Stomach (tissue), 9 donors: Measurements from ENCODE around the gene FBH1. TPM values are rescaled to one million over a fixed set of nuclear protein-coding genes. Genes with fewer than 3 reads are reported as not detected.

Experiments
- DNase-seq, 2 donors: peaks; one replicate each; pipeline versions ENCODE4 v3.0.0 to v3.0.0-alpha.2; 2013 to 2019
- H3K27ac ChIP-seq, 5 donors: fragments of 200-600 bp in 4 of 5; sonication (generic) in 4 of 5; one replicate each; pipeline ENCODE4 v1.5.1; 2013 to 2019; ENCODE audit warnings: mild to moderate bottlenecking in 1 of 5, moderate library complexity in 1 of 5
- H3K27me3 ChIP-seq, 3 donors: fragments of 200-600 bp; sonication (generic); one replicate each; pipeline ENCODE4 v1.5.1; 2017 to 2019; ENCODE audit warnings: mixed run types in 1 of 3
- H3K36me3 ChIP-seq, 4 donors: fragments of 200-600 bp; sonication (generic); 1 replicate in 3 of 4; 2 replicates in 1 of 4; pipeline ENCODE4 v1.5.1; 2016 to 2019
- H3K4me1 ChIP-seq, 4 donors: fragments of 200-600 bp; sonication (generic); one replicate each; pipeline ENCODE4 v1.5.1; 2016 to 2019
- H3K4me3 ChIP-seq, 4 donors: fragments of 200-600 bp; sonication (generic) in 3 of 4; one replicate each; pipeline ENCODE4 v1.5.1; 2016 to 2019; ENCODE audit warnings: mild to moderate bottlenecking in 1 of 4
- H3K9me3 ChIP-seq, 4 donors: fragments of 200-600 bp; sonication (generic); one replicate each; pipeline ENCODE4 v1.5.1; 2016 to 2019
- CTCF ChIP-seq, 7 experiments: fragments of 450-650 bp in 4 of 7; fragments of 200-600 bp in 3 of 7; sonication (generic) in 3 of 7; IDR thresholded peaks; one replicate each; pipeline ENCODE4 v1.5.1; 2016 to 2019; ENCODE audit warnings: antibody characterized with exemption in 7 of 7, control low read depth in 2 of 7, mild to moderate bottlenecking in 1 of 7
- EP300 ChIP-seq: sonication (generic); formaldehyde crosslinking; IDR thresholded peaks from one replicate; pipeline ENCODE4 v1.6.1; 2017; ENCODE audit warnings: antibody characterized with exemption
- POLR2A ChIP-seq, 4 donors: fragments of 450-650 bp; IDR thresholded peaks; one replicate each; pipeline ENCODE4 v1.6.1; 2016; ENCODE audit warnings: antibody characterized with exemption in 4 of 4, control low read depth in 2 of 4, mild to moderate bottlenecking in 1 of 4, moderate library complexity in 1 of 4
- POLR2AphosphoS5 ChIP-seq, 3 donors: sonication (generic); formaldehyde crosslinking; IDR thresholded peaks; one replicate each; pipeline ENCODE4 v1.6.1; 2016; ENCODE audit warnings: antibody characterized with exemption in 3 of 3
- WGBS, 5 donors: extraction: QIAGEN DNeasy Blood & Tissue Kit in 3 of 5; methylation state at CpG; one replicate each; pipeline versions ENCODE4 v1.1.5 to v1.1.7; 2013 to 2018; 5-methylcytosine and 5-hydroxymethylcytosine counted together
- intact Hi-C: fragments of 100-400 bp; cut with DNase I; formaldehyde crosslinking; loops from one replicate; pipeline ENCODE4 v1.15.1; 2023; ENCODE audit warnings: low total_unique reads
- polyA plus RNA-seq, 3 donors: library from polyadenylated mRNA; stranded (reverse); fragments of 200-250 nt; gene quantifications; one replicate each; pipeline ENCODE4 v1.2.3, GENCODE V29; 2013
- total RNA-seq, 5 donors: library from RNA; depleted of rRNA; stranded (reverse); fragments of >200 nt; gene quantifications; one replicate each; pipeline versions ENCODE4 v1.1.0 to v1.2.3, GENCODE V29; 2014 to 2016
- donor health status: healthy with polysubstance abuse.
- donor health status: Bipolar disorder and iron deficiency.
- donor health status: healthy.

The FBH1 gene
- total and polyA plus RNA-seq, 8 donors = 38.4 to 192 (median 53.3) TPM

- Histone ChIP-seq H3K4me1 (peaks cover 27 to 54% (median 35%) of the 10 kb centered on the region in 4 donors), H3K27me3 (no peaks in the 10 kb centered on the region), H3K27ac (peak overlapping the region; percentile 28 to 90 (median 54)), H3K9me3 (no peaks in the 10 kb centered on the region), H3K36me3 (peaks cover 15 to 54% (median 47%) of the 10 kb centered on the region in 4 donors), H3K4me3 (no peak overlapping the region)
- 25 to 59% (median 41%) methylated on average over 5 of the region's 5 CpGs for WGBS, 5 donors
- intact Hi-C loops = no loop called here
- DNase-seq = peak; percentile 31 to 52
- TF ChIP-seq POLR2AphosphoS5 (IDR thresholded peaks at IDR 0.05) (peak in 1 of 3 donors; percentile 28), CTCF (IDR thresholded peaks at IDR 0.05) (no peak)
Measured at GRCh38 chr10:5885619-5886018, 4.4 kb upstream of the FBH1 start.

- WGBS, 5 donors = 19 to 35% (median 28%) methylated on average over 1 of the region's 1 CpG
- intact Hi-C loops = no loop called here
- Histone ChIP-seq H3K9me3 (no peaks in the 10 kb centered on the region), H3K27ac (peak overlapping the region in 4 of 5 donors; percentile 52 to 97 (median 76)), H3K36me3 (peaks cover 12 to 42% (median 36%) of the 10 kb centered on the region in 4 donors), H3K4me3 (peak overlapping the region in 1 of 4 donors; percentile 96), H3K27me3 (no peaks in the 10 kb centered on the region), H3K4me1 (peaks cover 40 to 68% (median 49%) of the 10 kb centered on the region in 4 donors)
- no peak for DNase-seq
- peak in 1 of 3 donors; percentile 34 for TF ChIP-seq POLR2AphosphoS5 (IDR thresholded peaks at IDR 0.05)
- no peak for TF ChIP-seq EP300
- TF ChIP-seq POLR2A (IDR thresholded peaks at IDR 0.05) = no peak
- TF ChIP-seq CTCF (IDR thresholded peaks at IDR 0.05) = no peak
Measured at GRCh38 chr10:5887029-5887428, 3.0 kb upstream of the FBH1 start.

GRCh38 chr10:5887641-5888040 is 2.4 kb upstream of the FBH1 start:
- peak overlapping the region in 3 of 4 donors; percentile 89 to 96 (median 95) for H3K4me3 ChIP-seq
- H3K9me3 ChIP-seq = no peaks in the 10 kb centered on the region
- WGBS, 5 donors = 55 to 87% (median 64%) methylated on average over 8 of the region's 8 CpGs
- TF ChIP-seq POLR2A (IDR thresholded peaks at IDR 0.05) (no peak), EP300 (no peak), CTCF (IDR thresholded peaks at IDR 0.05) (no peak), POLR2AphosphoS5 (IDR thresholded peaks at IDR 0.05) (no peak)
- no peak for DNase-seq
- peaks cover 7 to 36% (median 30%) of the 10 kb centered on the region in 4 donors for H3K36me3 ChIP-seq
- H3K27me3 ChIP-seq = no peaks in the 10 kb centered on the region
- H3K27ac ChIP-seq = peak overlapping the region in 4 of 5 donors; percentile 52 to 97 (median 76)
- intact Hi-C loops = no loop called here
- H3K4me1 ChIP-seq = peaks cover 45 to 73% (median 55%) of the 10 kb centered on the region in 4 donors

- Histone ChIP-seq H3K27ac (peak overlapping the region; percentile 86 to 97 (median 88)), H3K4me3 (peak overlapping the region; percentile 80 to 96 (median 92)), H3K9me3 (no peaks in the 10 kb centered on the region), H3K36me3 (peaks cover 4 to 29% (median 23%) of the 10 kb centered on the region in 4 donors), H3K27me3 (no peaks in the 10 kb centered on the region), H3K4me1 (peaks cover 45 to 73% (median 61%) of the 10 kb centered on the region in 4 donors)
- TF ChIP-seq CTCF (IDR thresholded peaks at IDR 0.05) (no peak), POLR2AphosphoS5 (IDR thresholded peaks at IDR 0.05) (no peak), EP300 (no peak), POLR2A (IDR thresholded peaks at IDR 0.05) (no peak)
- WGBS, 5 donors = 14 to 26% (median 18%) methylated on average over 10 of the region's 10 CpGs
- DNase-seq = peak in 1 of 2 donors; percentile 45
- intact Hi-C loops = no loop called here
Measured at GRCh38 chr10:5888351-5888750, 1.7 kb upstream of the FBH1 start.
